Neural progenitor cell (in vitro differentiated cells): ENCODE measurements around the gene MAP3K4.

Experiments
- CTCF ChIP-seq: fragments of 200-600 bp; sonication (generic); IDR thresholded peaks from 2 replicates; pipeline ENCODE4 v1.5.1; 2017; ENCODE audit warnings: antibody characterized with exemption, mild to moderate bottlenecking
- EZH2 ChIP-seq: fragments of 200-600 bp; sonication (generic); IDR thresholded peaks from 2 replicates; pipeline ENCODE4 v1.6.1; 2017; ENCODE audit warnings: antibody characterized with exemption, mild to moderate bottlenecking, moderate library complexity
- EZH2phosphoT487 ChIP-seq: fragments of 200-600 bp; sonication (generic); IDR thresholded peaks from 2 replicates; pipeline ENCODE4 v1.6.1; 2017; ENCODE audit warnings: antibody characterized with exemption

DNA sequence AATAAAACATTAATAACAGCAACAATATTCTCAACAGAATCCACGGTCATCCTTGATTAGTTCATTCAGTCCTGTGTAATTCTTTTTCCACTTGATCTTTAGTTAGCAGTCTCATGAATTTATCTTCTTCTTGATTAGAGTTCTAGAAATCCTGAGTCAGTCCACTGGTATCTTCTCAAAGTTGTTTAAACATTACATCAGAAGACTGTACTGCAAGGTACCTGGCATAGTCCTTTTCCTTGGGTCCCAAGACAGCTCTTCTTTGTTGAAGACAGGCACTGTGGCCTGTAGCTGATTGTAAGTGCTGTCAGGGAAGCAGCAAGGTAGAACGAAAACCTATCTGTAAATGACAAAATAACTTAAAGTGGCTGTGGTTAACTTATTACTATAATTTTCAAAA is 11.8 kb downstream of the MAP3K4 start:
- TF ChIP-seq CTCF (no peak), EZH2 (no peak), EZH2phosphoT487 (no peak)
